AG09319 (cell line): Measurements from ENCODE around the gene RPL22.

Experiments used
- DNase-seq: peaks from one replicate; pipeline ENCODE4 v3.0.0-alpha.2; 2010; ENCODE audit warnings: low read depth; ENCODE audit errors: extremely low read depth
- CTCF ChIP-seq: IDR thresholded peaks from 2 replicates; pipeline ENCODE4 v1.5.1; 2011; ENCODE audit warnings: low read depth, mild to moderate bottlenecking, inconsistent platforms, low read length, moderate library complexity

The RPL22 gene

DNA sequence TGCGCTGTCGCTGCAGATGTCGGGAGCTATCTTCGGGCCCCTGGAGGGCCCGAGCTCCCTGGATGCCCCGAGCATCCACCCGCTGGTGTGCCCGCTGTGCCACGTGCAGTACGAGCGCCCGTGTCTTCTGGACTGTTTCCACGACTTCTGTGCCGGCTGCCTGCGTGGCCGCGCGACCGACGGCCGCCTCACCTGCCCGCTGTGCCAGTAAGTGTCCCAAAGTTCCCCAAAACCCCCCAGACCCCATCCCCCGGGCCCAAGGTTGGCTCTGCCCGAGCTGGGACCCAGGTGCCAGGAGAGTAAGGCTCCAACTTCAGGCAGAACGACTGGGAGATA is 7.1 kb upstream of the RPL22 start:
- DNase-seq, result no peak
- TF ChIP-seq CTCF, result no peak

DNA sequence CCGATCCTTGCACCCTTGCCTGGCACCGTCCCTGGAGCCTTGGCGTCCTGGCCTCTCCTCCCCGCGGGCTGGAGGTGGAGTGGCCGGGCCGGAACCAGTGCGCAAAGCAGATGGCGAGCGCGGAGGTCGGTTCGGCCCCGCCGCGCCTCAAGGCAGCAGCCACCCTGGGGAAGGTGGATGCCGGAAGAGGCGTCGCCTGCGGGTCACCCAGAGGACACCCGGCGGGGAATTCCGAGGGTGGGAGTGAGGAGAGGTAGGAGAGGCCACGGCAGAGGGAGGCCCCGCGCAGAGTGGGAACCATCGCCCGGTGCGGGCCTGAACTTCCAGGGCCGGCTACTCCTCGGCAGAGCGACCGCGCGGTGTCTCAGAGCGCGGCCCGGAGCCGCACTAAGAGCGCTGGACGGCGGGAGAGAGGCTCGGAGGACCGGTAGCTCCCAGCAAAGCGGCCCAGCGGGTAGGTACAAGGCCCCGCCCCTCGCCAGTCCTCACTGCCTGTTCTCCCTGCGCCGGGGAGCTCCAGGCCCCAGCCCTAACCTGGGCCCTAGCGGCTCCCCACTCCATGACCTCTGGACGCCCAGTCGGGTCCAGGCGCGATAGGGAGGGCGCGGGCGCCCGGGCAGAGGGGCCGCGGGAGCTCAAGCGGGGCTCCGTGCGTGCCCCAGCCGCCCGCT is 6.6 kb upstream of the RPL22 start, which contains the start of gene RNF207:
Gene RNF207 (plus strand): TSS at position 271 of the 671 bp plus-strand sequence. CDS start 417 bp downstream, outside the sequence.
- TF ChIP-seq CTCF, result no peak
- DNase-seq, result no peak

- DNase-seq, result no peak
These were observed 2.9 kb upstream of the RPL22 start for GRCh38 chr1:6202256-6202655.

DNA sequence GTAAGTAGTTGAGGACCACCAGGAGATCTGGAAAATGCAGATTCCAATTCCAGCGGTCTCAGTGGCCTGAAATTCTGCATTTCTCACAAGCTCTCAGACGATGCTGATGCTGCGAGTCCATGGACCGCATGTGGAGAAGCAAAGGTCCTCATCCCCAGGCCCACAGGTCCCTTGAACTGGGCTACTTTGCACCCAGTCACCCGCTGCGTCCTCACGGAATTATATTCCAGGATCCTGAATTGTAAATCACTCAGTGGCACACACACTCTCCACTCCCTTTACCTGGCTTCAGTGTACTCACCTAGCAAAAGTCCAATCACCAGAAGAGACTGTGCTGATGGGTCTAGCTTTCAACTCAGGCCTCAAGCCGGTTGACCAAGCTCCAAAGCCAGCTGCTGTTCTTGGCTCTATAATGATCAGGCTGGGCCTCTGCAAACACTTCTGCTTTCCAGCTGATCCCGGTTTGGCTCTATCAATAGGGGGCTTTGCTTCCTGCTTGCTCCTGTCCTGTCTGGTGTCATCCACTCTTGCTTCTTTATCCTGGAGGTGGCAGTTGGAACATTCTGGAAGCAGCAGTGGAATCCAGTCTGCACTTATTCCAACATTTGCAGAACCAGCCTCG is 904 bp upstream of the RPL22 start:
- TF ChIP-seq CTCF, result no peak
- DNase-seq, result no peak

More at GRCh38 chr1:6202256-6202655, 2.9 kb upstream of the RPL22 start:
- no peak for TF ChIP-seq CTCF

- TF ChIP-seq CTCF, result no peak
- DNase-seq, result no peak
These were observed 623 bp downstream of the RPL22 start for GRCh38 chr1:6198646-6199297.

GRCh38 chr1:6197746-6198427 is 1.5 kb downstream of the RPL22 start:
- TF ChIP-seq CTCF, result no peak
- no peak for DNase-seq

DNA sequence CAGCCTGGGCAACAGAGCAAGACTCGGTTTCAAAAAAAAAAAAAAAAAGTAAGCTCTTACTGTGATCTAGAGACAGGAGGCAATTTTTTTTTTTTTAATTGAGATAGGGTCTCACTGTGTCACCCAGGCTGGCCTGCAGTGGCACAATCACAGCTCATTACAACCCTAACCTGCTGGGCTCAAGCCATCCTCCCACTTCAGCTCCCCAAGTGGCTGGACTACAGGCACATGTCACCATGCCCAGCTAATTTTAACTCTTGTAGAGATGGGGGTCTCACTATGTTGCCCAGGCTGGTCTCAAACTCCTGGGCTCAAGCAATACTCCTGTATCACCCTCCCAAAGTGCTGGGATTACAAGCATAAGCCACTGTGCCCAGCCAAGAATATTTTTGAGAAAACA is 7.4 kb downstream of the RPL22 start:
- no peak for TF ChIP-seq CTCF

More for the DNA sequence above, 7.4 kb downstream of the RPL22 start:
- DNase-seq, result no peak
